HG02840 (cell line): ENCODE data around the gene MTCL3.

Source experiments
- ATAC-seq: cut with Tn5 transposase; IDR thresholded peaks from one replicate; pipeline ENCODE4 v1.9.1; 2021; ENCODE audit warnings: mild to moderate bottlenecking, moderate library complexity, moderate number of reproducible peaks; ENCODE audit not compliant: unreplicated experiment, low FRiP score

Gene MTCL3

DNA sequence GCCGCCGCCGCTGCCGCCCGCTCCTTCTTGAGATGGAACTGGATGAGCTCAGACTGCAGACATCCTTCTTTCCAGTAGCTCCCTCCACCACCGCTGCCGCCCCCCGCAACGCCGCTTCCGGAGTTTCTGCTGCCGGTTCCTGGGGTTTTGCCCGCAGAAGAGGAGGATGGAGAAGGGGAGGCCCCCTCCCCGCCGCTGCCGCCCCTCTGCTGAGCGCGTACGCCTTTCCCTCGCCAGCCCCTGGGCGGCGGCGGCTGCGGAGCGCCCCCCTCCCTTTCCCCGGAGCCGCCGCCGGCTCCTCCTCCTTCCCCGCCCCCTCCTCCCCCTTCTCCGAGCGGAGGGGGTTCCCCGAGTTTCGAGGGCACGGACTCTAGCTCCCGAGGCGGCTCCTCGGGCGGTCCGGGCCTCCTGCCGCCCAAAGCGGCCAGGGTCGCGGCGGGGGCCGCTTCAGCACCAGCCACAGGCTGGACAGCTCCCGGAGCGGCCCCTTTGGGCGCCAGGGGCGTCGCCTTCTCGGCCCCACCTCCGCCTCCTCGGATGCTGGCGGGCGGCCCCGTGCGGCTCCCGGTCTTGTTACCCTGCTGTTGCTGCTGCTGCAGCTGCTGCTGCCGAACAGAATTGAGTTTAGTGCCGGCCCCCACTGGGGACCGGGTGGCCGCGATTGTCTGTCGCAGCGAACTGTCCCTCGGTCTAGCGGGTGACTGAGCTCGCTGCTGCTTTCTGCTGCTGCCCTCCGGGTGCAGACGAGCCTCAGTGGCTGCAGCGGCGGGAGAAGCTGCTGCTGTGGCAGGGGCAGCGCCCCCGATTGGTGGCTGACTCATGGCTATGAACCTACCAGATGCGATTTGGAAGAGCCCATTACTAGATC lies 3.1 kb downstream of the MTCL3 start:
- ATAC-seq: peak; percentile 69

DNA sequence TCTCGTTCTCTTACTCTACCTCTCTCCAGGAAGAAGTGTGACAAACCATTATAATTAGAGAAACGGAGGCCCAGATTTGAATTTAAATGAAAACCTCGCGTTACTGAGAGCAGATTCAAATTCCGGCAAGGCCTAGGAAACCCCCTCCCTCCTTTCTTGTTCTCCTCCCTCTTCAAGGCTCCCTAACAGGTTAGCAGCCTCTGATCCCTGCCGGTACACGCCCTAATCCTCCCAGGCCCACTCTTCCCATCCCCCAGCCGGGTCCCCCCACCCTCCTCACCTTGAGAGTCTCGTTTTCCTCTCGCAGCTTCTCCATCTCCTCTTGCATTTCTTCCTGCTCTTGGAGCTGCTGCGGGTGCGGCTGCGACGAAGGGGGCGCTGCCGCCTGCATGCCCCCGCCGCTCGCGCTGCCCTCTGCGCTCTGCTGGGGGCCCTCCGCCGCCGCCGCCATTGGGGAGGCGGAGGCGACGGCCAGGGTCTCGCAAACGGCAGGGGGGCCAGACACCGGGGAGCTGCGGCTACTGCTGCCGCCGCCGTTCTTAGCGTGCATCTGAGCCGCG lies 3.8 kb downstream of the MTCL3 start:
- ATAC-seq: peak; percentile 21

- no peak for ATAC-seq
Observed at GRCh38 chr6:127514773-127515227, 4.3 kb downstream of the MTCL3 start.

DNA sequence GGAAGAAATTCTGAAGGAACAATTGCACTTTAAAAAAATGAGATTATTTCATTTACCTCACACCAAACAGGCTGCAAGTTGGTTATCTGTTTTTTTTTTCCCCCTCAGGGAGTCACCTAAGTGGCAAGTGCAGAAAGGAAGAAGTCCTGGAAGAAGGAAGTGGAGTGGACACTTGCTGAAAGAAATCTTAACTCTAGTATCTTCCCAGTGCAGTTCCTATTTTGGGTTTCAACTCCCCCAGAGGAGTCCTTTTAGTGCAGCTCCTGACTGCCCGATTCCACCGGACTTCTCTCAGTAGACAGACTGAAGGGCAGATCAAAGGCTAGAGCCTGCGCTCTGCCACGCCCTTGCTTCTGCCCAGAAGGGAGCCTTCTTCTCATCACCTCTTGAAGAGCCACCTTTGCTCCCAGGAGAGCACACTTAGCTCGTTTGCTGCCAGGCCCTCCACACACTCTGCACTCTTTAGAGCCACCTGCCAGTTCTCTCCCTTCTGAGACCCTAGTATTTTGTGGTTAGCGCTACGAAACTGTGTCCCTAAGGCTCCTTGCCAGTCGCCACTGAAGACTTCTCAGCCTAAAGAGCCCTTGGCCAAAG lies 4.9 kb downstream of the MTCL3 start:
- no peak for ATAC-seq

DNA sequence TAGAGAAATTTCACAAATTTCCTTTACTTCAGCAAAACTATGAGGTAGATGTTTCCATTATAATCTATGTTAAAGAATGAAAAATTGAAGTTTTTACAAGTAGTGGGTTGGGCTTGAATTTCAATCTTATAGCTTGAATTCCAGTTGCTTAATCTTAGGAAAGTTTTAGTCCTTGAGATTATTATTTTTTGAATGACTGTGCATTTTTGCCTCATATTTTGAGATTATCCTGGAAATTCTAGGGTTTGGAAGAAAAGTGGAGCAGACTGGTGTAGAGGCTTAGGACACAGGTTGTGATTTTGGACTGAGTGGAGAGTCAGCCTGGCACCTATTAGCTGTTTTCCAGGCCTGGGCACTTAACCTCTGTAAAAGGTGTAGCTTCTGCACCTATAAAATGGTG lies 5.7 kb downstream of the MTCL3 start:
- ATAC-seq: no peak

DNA sequence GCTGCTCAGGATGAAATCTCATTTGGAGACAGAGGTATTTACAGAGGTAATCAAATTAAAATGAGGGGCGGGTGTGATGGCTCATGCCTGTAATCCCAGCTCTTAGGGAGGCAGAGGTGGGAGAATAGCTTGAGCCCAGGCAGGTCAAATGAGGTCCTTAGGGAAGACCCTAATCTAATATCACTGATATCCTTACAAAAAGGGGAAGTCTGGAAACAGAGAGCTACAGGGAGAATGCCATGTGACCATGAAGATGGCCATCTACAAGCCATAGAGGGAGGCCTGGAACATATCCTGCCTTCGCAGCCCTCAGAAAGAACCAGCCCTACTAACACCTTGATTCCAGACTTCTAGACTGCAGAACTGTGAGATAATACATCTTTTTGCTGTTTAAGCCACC lies 8.3 kb downstream of the MTCL3 start:
- no peak for ATAC-seq

GRCh38 chr6:127506894-127507293 lies 12.2 kb downstream of the MTCL3 start:
- no peak for ATAC-seq

DNA sequence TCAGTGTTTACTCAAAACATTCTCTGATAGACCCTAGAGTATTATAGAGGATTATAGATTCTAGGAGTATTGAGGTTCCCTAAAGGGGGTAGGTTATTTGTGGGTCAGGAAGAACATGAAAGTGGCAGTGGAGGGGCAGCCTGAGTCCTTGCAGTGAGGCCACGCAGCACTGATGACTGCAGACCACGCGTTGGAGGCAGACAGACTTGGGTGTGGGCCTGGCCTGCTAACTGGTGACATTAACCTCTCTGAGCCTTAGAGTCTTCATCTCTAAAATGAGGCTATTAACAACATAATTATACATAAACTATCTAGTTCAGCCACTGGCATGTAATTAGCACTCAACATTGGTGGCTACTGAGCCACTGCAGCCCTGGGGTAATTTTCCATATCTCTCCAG lies 16.1 kb downstream of the MTCL3 start:
- no peak for ATAC-seq

DNA sequence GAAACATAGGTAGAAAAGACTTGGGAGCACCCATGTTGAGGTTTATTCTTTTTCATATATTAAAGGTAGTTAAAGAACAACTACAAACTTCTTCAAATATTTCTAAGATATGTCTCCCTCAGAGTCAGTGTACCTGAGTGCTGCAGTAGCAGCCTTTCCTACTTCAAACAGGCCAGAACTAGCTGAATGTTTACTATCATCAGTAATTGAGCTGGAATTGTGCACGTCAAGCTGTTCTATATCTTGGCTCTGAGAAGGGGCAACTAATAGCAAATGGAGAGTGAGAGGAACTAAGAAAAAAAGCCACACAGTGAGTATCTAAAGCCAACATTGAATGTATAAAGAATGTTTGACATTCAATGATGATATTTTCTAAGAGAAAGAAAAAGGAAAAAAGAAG lies 21.7 kb downstream of the MTCL3 start:
- no peak for ATAC-seq

DNA sequence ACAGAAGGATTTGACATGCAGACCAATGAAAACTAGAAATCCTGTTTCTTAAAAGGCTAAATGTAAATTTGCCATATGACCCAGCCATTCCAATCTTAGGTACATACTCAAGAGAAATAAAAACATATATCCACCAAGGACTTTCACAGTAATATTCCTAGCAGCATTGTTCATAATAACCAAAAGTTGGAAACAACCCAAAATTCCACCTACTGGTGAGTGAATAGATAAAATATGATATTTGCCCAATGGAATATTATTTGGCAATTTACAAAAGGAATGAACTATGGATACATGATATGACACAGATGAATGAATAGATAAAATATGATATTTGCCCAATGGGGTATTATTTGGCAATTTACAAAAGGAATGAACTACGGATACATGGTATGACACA lies 22.7 kb downstream of the MTCL3 start:
- ATAC-seq: no peak

GRCh38 chr6:127494240-127494767 lies 24.8 kb downstream of the MTCL3 start:
- ATAC-seq: no peak

GRCh38 chr6:127489248-127489647 lies 29.9 kb downstream of the MTCL3 start:
- ATAC-seq: no peak

DNA sequence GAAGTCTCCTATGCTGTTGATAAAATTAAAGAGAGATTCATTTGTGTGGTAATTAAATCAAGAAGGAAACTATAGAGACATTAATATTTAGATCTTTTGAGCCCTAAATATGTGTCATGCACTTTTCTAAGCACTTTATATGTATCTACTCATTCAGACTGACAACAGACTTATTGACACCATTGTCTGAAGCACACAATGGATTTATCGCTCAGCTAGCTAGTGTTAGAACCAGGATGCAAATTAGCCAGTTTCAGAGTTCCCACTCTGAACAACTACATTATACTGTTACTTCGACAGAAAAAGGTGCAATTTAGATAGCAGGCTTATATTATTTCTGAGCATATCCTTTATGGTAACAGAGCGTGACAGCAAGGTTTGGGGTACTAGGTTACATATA lies 32.2 kb downstream of the MTCL3 start:
- ATAC-seq: no peak

- ATAC-seq: peak; percentile 100
Observed at GRCh38 chr6:127484212-127484863, 34.8 kb downstream of the MTCL3 start.

DNA sequence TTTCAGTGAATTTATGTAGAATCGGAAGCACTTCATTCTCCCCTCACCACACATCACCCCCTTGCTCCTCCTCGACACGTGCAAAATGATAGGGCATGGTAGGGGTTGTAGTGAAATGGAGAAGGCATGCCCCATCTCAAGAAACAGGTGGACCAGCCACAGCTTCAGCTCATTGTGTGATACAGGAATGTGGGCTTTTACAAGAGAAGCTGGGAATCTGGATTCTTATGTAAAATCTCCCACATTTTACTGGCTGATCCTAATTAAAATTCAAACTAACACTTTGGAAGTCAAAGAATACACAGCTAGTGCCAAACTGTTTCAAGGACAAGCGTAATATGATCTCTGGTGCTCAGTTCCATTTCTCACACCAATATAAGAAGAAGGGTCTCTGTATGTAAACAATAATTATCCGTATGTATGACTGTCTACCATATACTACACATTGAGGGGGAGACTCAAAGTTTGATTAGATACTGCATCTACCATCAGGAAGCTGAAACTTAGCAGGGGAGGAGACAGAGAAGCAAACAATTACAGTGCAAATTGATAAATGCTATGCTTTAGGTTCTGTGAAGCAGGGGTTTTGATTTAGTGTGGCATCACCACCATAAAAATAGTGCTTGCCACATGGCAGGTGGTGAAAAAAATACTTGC lies 35.6 kb downstream of the MTCL3 start:
- peak; percentile 14 for ATAC-seq

DNA sequence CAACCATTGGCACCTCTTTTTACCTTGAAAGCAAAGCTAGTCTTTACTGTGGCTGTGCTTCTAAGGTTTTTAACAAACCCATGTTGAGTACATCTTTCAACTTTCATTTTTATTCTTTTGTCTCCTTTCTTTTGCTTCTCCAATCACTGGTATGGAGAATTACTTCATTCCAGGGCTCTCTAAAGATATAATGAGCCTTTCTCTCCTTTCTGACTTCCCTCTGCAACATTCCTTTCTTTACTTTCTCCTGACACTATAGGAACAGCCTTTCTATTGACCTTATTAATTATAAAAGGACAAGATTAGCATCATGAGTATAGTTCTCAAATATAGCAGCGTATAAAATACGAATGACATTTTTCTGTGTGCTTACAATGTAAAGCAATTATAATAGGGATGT lies 36.8 kb downstream of the MTCL3 start:
- ATAC-seq: no peak

DNA sequence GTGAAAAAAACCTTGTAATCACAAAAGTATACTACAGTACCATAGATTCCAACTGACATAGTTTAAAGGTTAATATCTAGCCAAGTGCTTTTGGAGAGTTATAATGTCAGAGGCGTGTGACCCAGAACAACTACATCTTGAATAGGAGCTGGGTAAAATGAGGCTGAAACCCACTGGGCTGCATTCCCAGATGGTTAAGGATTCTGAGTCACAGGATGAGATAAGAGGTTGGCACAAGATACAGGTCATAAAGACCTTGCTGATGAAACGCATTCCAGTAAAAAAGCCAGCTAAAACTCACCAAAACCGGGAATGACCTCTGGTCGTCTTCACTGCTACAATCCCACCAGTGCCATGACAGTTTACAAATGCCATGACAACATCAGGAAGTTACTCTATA lies 37.5 kb downstream of the MTCL3 start:
- no peak for ATAC-seq

DNA sequence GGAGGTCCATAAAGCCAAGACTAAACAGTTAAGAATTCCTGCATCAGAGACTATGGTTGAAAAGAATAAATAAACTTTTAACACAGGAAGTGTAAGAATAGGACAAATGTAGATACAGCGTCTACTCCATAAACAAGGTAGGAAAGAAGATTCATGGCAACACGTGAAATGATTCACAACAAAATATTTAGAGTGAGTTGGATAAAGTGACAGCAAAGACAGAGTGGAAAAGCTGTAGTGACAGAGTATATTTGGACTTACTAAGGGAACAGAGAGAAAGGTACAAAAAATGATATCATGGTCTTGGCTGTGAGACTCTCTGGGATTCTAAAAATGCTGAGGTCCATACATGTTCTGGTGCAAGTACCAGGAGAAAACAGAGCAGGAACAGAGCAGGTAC lies 38.0 kb downstream of the MTCL3 start:
- ATAC-seq: no peak

GRCh38 chr6:127477658-127478057 lies 41.5 kb downstream of the MTCL3 start:
- no peak for ATAC-seq

DNA sequence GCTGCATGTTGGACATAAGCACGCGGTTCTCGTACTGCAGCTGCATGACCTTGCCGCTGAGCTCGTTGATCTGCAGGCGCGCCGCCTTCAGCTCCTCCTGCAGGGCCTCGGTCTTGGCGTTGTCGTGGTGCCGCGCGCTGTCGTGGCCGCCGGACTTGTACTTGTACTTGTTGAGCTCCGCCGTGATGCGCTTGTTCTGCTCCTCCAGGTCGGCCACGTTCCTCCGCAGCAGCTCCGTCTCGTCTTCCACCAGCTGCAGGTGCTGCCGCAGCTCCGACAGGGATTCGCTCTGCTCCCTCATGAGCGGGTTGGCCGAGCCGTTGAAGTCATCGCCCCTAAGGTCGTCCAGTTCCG lies 43.3 kb downstream of the MTCL3 start:
- no peak for ATAC-seq
